T-cell (primary cell): Measurements from ENCODE around the gene CAPN2. TPM values are rescaled to one million over a fixed set of nuclear protein-coding genes. Genes with fewer than 3 reads are reported as not detected.

Experiments
- ATAC-seq, 4 experiments: fragments of 200-7000 bp in 3 of 4; fragments of 150-1000 bp in 1 of 4; cut with Tn5 transposase; replicated peaks in 1 of 4; 1 replicate in 3 of 4; 2 replicates in 1 of 4; pipeline ENCODE4 v1.10.0; 2021; ENCODE audit warnings: moderate library complexity in 3 of 4, mild to moderate bottlenecking in 2 of 4, moderate number of reproducible peaks in 1 of 4
- CTCF ChIA-PET, 2 donors: fragments of 300-600 bp; sonication (Branson Sonifier 250); formaldehyde crosslinking; loops; one replicate each; lab custom pipeline; 2022; ENCODE audit warnings: antibody characterized with exemption in 2 of 2; lab: Charles Lee
- POLR2A ChIA-PET, 2 donors: fragments of 300-600 bp; sonication (Branson Sonifier 250); formaldehyde crosslinking; loops; one replicate each; lab custom pipeline; 2022; ENCODE audit warnings: antibody characterized with exemption in 2 of 2; lab: Charles Lee
- DNase-seq, 35 experiments: peaks; one replicate each; pipeline versions ENCODE4 v3.0.0 to v3.0.0-alpha.2; 2013 to 2023
- H3K27ac ChIP-seq: one replicate; pipeline ENCODE4 v1.5.1; 2013; ENCODE audit warnings: low read length
- H3K27me3 ChIP-seq, 2 experiments: replicated peaks in 1 of 2; 1 replicate in 1 of 2; 2 replicates in 1 of 2; pipeline versions ENCODE4 v1.6.1 to v1.7.0; 2013; ENCODE audit warnings: low read length in 1 of 2, mixed read lengths in 1 of 2; ENCODE audit not compliant: control insufficient read depth in 2 of 2, insufficient read depth in 2 of 2; ENCODE audit errors: extremely low read depth in 1 of 2
- H3K36me3 ChIP-seq, 2 donors: 1 replicate in 1 of 2; 2 replicates in 1 of 2; pipeline versions ENCODE4 v1.6.1 to v1.7.0; 2013; ENCODE audit warnings: low read length in 1 of 2; ENCODE audit not compliant: control insufficient read depth in 2 of 2, insufficient read depth in 1 of 2; ENCODE audit errors: extremely low read depth in 1 of 2
- H3K4me1 ChIP-seq, 2 experiments: 1 replicate in 1 of 2; 2 replicates in 1 of 2; pipeline versions ENCODE4 v1.6.1 to v1.7.0; 2013; ENCODE audit warnings: low read length in 2 of 2, mixed read lengths in 1 of 2; ENCODE audit not compliant: insufficient read depth in 2 of 2, control insufficient read depth in 1 of 2; ENCODE audit errors: extremely low read depth in 1 of 2
- H3K4me3 ChIP-seq, 2 donors: 1 replicate in 1 of 2; 2 replicates in 1 of 2; pipeline versions ENCODE4 v1.5.1 to v1.7.0; 2013; ENCODE audit warnings: mild to moderate bottlenecking in 2 of 2, low read length in 1 of 2, moderate library complexity in 1 of 2; ENCODE audit not compliant: control insufficient read depth in 1 of 2; ENCODE audit errors: extremely low read depth in 1 of 2
- H3K9me3 ChIP-seq: 2 replicates; pipeline ENCODE4 v1.7.0; 2013
- H3K27ac Mint-ChIP-seq, 2 donors: one replicate each; pipeline ENCODE4 v1.8.0; 2020 to 2021; ENCODE audit warnings: mild to moderate bottlenecking in 2 of 2, mixed read lengths in 2 of 2
- H3K27me3 Mint-ChIP-seq, 2 donors: one replicate each; pipeline ENCODE4 v1.8.0; 2021 to 2022; ENCODE audit warnings: mixed read lengths in 2 of 2
- H3K36me3 Mint-ChIP-seq: one replicate; pipeline ENCODE4 v1.8.0; 2021; ENCODE audit warnings: mixed read lengths
- H3K4me1 Mint-ChIP-seq, 3 donors: one replicate each; pipeline ENCODE4 v1.8.0; 2020 to 2022; ENCODE audit warnings: mixed read lengths in 3 of 3, mild to moderate bottlenecking in 1 of 3
- H3K4me3 Mint-ChIP-seq, 3 donors: one replicate each; pipeline ENCODE4 v1.8.0; 2020 to 2022; ENCODE audit warnings: mild to moderate bottlenecking in 3 of 3, mixed read lengths in 3 of 3, moderate library complexity in 3 of 3
- H3K9me3 Mint-ChIP-seq, 3 donors: one replicate each; pipeline ENCODE4 v1.8.0; 2020 to 2022; ENCODE audit warnings: mixed read lengths in 3 of 3
- WGBS: methylation state at CpG from one replicate; pipeline ENCODE4 v1.1.5; 2013; ENCODE audit warnings: missing lambda C conversion rate; ENCODE audit not compliant: insufficient coverage; 5-methylcytosine and 5-hydroxymethylcytosine counted together
- total RNA-seq, 35 experiments: library from RNA in 6 of 35; stranded (reverse) in 6 of 35; fragments of 120-200 nt in 1 of 35; gene quantifications; one replicate each; pipeline versions ENCODE4 v1.2.1 to v1.2.4 and lab custom pipeline; 2013 to 2026

The CAPN2 gene
- total RNA-seq, 5 donors from 2014 or later (not counting 1 experiment from before 2014, with no cell fraction given) = 146 to 206 (median 169) TPM

GRCh38 chr1:223758734-223759133 lies 46.4 kb downstream of the CAPN2 start:
- CTCF ChIA-PET = interaction anchor here in 1 of 2 donors (0.6 kb wide), 1 partner anchor 48 kb away, joined by 4 read pairs; no protein-coding TSS in a partner anchor
- H3K36me3 ChIP-seq = peaks cover 3 to 96% of the 10 kb centered on the region in 2 donors
- H3K9me3 Mint-ChIP-seq = no peaks in the 10 kb centered on the region
- H3K27ac ChIP-seq = no peak overlapping the region
- ATAC-seq = no peak
- POLR2A ChIA-PET = no interaction called here
- no peaks in the 10 kb centered on the region for H3K27me3 ChIP-seq
- no peak overlapping the region for H3K4me3 Mint-ChIP-seq
- no peak for DNase-seq
- H3K4me1 ChIP-seq = no peaks in the 10 kb centered on the region
- no peak overlapping the region for H3K27ac Mint-ChIP-seq
- H3K9me3 ChIP-seq = no peaks in the 10 kb centered on the region
- no peaks in the 10 kb centered on the region for H3K4me1 Mint-ChIP-seq
- H3K27me3 Mint-ChIP-seq = no peaks in the 10 kb centered on the region
- H3K4me3 ChIP-seq = no peak overlapping the region
- 96% methylated on average over 5 of the region's 9 CpGs for WGBS
- H3K36me3 Mint-ChIP-seq = peaks cover 63% of the 10 kb centered on the region

DNA sequence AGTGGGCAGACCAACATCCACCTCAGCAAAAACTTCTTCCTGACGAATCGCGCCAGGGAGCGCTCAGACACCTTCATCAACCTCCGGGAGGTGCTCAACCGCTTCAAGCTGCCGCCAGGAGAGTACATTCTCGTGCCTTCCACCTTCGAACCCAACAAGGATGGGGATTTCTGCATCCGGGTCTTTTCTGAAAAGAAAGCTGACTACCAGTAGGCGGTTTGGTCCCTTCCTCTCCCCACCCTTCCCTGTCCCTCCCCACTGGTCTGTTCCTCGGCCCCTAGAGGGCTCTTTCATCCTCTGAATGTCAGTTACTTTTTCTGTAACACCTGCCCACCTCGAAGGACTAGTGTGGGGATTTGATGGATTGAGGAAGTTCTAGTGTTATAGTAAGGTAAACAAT lies 46.9 kb downstream of the CAPN2 start:
- H3K27ac ChIP-seq = no peak overlapping the region
- Mint-ChIP-seq H3K27ac (no peak overlapping the region), H3K36me3 (peaks cover 63% of the 10 kb centered on the region), H3K9me3 (no peaks in the 10 kb centered on the region), H3K4me1 (no peaks in the 10 kb centered on the region), H3K4me3 (no peak overlapping the region), H3K27me3 (no peaks in the 10 kb centered on the region)
- no peaks in the 10 kb centered on the region for H3K4me1 ChIP-seq
- POLR2A ChIA-PET = no interaction called here
- ATAC-seq (no peak), DNase-seq (no peak)
- no peaks in the 10 kb centered on the region for H3K27me3 ChIP-seq
- H3K9me3 ChIP-seq = no peaks in the 10 kb centered on the region
- CTCF ChIA-PET = interaction anchor here (0.6 to 0.7 kb wide), 2 partner anchors 16 to 29 kb away, joined by 3 to 4 read pairs; no protein-coding TSS in a partner anchor
- 94% methylated on average over 11 of the region's 13 CpGs for WGBS
- H3K4me3 ChIP-seq = no peak overlapping the region
- peaks cover 3 to 96% of the 10 kb centered on the region in 2 donors for H3K36me3 ChIP-seq

- Mint-ChIP-seq H3K4me3 (no peak overlapping the region), H3K4me1 (no peaks in the 10 kb centered on the region), H3K27ac (no peak overlapping the region), H3K27me3 (no peaks in the 10 kb centered on the region), H3K36me3 (peaks cover 58% of the 10 kb centered on the region), H3K9me3 (no peaks in the 10 kb centered on the region)
- no peak overlapping the region for H3K4me3 ChIP-seq
- no peaks in the 10 kb centered on the region for H3K4me1 ChIP-seq
- no peak overlapping the region for H3K27ac ChIP-seq
- no peaks in the 10 kb centered on the region for H3K27me3 ChIP-seq
- POLR2A ChIA-PET = no interaction called here
- H3K36me3 ChIP-seq = peaks cover 3 to 96% of the 10 kb centered on the region in 2 donors
- DNase-seq (no peak), ATAC-seq (no peak)
- 100% methylated on average over 2 of the region's 6 CpGs for WGBS
- H3K9me3 ChIP-seq = no peaks in the 10 kb centered on the region
- CTCF ChIA-PET = no interaction called here
Observed at GRCh38 chr1:223760833-223761232, 48.5 kb downstream of the CAPN2 start.

- ATAC-seq = no peak
Observed at GRCh38 chr1:223761411-223761810, 49.1 kb downstream of the CAPN2 start.

GRCh38 chr1:223763251-223763650 lies 50.9 kb downstream of the CAPN2 start:
- Histone ChIP-seq H3K36me3 (peaks cover 9 to 81% of the 10 kb centered on the region in 2 donors), H3K27ac (no peak overlapping the region), H3K9me3 (no peaks in the 10 kb centered on the region), H3K4me3 (no peak overlapping the region), H3K4me1 (no peaks in the 10 kb centered on the region), H3K27me3 (no peaks in the 10 kb centered on the region)
- ATAC-seq = no peak
- WGBS = 96% methylated on average over 5 of the region's 5 CpGs
- H3K4me3 Mint-ChIP-seq = peak overlapping the region in 1 of 3 donors; percentile 24
- ChIA-PET CTCF (interaction anchor here (0.6 to 0.7 kb wide), 3 partner anchors 87 to 639 kb away, joined by 3 to 7 read pairs (median 4); no protein-coding TSS in a partner anchor), POLR2A (no interaction called here)
- no peak for DNase-seq
- peaks cover 60% of the 10 kb centered on the region for H3K36me3 Mint-ChIP-seq
- H3K27me3 Mint-ChIP-seq = no peaks in the 10 kb centered on the region
- no peaks in the 10 kb centered on the region for H3K9me3 Mint-ChIP-seq
- no peaks in the 10 kb centered on the region for H3K4me1 Mint-ChIP-seq
- peak overlapping the region in 1 of 2 donors; percentile 32 for H3K27ac Mint-ChIP-seq

More at GRCh38 chr1:223761411-223761810, 49.1 kb downstream of the CAPN2 start:
- Mint-ChIP-seq H3K4me1 (no peaks in the 10 kb centered on the region), H3K4me3 (no peak overlapping the region), H3K9me3 (no peaks in the 10 kb centered on the region), H3K27me3 (no peaks in the 10 kb centered on the region), H3K27ac (no peak overlapping the region), H3K36me3 (peaks cover 62% of the 10 kb centered on the region)
- CTCF ChIA-PET = no interaction called here
- no peak for DNase-seq
- POLR2A ChIA-PET = no interaction called here
- Histone ChIP-seq H3K27ac (no peak overlapping the region), H3K36me3 (peaks cover 8 to 96% of the 10 kb centered on the region in 2 donors), H3K9me3 (no peaks in the 10 kb centered on the region), H3K4me1 (no peaks in the 10 kb centered on the region), H3K4me3 (no peak overlapping the region), H3K27me3 (no peaks in the 10 kb centered on the region)
- 93% methylated on average over 3 of the region's 7 CpGs for whole genome bisulfite sequencing

DNA sequence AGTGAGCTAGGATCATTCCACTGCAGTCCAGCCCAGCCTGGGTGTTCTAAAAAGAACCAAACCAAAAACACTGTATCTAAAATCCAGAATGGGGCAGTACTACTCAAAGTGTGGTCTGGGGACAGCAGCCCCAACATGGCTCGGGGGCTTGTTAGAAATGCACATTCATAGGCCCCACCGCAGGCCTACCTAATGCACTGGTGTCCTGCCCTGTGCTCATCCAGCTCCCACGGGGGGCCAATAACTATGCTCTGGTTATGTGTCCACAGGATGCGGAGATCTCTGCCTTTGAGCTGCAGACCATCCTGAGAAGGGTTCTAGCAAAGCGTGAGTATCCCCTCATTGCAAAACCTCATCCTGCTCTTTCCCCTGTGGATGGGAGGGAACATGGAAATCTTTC lies 51.5 kb downstream of the CAPN2 start:
- H3K27me3 Mint-ChIP-seq = no peaks in the 10 kb centered on the region
- H3K4me3 ChIP-seq = no peak overlapping the region
- no peak overlapping the region for H3K27ac ChIP-seq
- H3K27me3 ChIP-seq = no peaks in the 10 kb centered on the region
- DNase-seq (no peak), ATAC-seq (no peak)
- POLR2A ChIA-PET = interaction anchor here in 1 of 2 donors (0.6 kb wide), 1 partner anchor 675 kb away, joined by 3 read pairs; no protein-coding TSS in a partner anchor
- no peaks in the 10 kb centered on the region for H3K4me1 Mint-ChIP-seq
- 100% methylated on average over 3 of the region's 5 CpGs for WGBS
- H3K27ac Mint-ChIP-seq = no peak overlapping the region
- peaks cover 9 to 75% of the 10 kb centered on the region in 2 donors for H3K36me3 ChIP-seq
- CTCF ChIA-PET = no interaction called here
- no peaks in the 10 kb centered on the region for H3K9me3 Mint-ChIP-seq
- H3K9me3 ChIP-seq = no peaks in the 10 kb centered on the region
- peaks cover 58% of the 10 kb centered on the region for H3K36me3 Mint-ChIP-seq
- no peaks in the 10 kb centered on the region for H3K4me1 ChIP-seq
- no peak overlapping the region for H3K4me3 Mint-ChIP-seq
